ENCODE results near the gene PDCD4.

The PDCD4 gene

DNA sequence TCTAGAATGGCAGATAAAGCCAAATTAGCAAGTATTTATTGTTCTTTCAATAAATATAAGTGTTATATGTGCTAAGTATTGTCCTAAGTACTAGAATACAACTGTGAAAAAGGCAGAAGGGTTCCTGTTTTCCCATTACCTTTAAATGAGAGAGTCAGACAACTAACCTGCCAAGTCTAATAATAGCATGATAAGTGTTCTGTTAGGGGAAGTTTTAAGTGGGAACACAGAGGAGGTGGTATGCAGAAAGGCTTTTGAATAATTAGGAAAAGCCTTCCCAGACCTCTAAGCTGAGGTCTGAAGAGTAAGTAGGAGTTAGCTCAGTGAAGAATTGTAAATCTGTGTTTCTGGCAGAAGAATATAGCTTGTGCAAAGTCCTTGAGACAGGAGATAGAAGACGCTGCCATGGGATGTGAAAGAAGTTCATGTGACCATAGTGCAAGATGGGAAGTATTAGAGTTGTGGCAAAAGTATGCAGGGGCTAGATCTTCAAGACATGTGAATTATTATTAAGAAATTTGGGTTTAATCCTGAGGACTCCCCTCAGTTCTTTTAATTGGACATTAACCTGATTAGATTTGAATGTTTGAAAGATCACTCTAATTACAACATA lies 60.1 kb downstream of the PDCD4 start:
- DNase-seq: no peak

DNA sequence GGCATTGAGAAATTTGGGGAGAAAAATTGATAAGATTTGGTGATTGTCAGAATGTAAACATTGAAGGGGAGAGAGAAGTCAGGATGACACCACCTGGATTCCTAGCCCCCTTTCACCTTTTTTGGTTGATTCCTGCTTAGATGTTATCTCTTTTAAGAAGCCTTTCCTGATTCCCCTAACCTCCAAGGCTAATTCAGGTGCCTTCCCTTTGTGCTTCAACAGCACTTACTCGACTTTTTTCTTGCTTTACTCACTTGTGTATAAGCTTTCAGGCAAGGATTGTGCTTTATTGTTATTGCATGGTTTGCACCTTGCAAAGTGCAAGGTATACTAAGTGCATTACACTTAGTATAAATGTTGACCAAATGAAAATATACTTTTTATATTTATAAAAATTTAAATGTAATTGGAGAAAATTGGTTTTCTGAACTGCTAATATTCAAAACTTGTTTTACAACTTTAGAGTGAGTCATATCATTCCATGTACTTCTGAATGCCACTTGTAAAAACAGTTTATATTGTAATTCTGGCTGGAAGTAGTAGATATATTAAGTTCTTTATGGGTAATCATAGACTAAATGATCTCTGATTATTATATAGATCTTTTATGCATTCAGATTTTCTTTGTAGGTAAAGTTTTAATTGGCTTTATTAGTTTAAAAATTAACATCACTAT lies 60.9 kb downstream of the PDCD4 start:
- no peak for DNase-seq

GRCh38 chr10:110936757-110937156 lies 65.0 kb downstream of the PDCD4 start:
- no peak for DNase-seq

GRCh38 chr10:110939419-110939818 lies 67.7 kb downstream of the PDCD4 start:
- no peak for DNase-seq

GRCh38 chr10:110944792-110945396 lies 73.2 kb downstream of the PDCD4 start:
- no peak for DNase-seq

- no peak for DNase-seq
Observed at GRCh38 chr10:110946496-110946895, 74.8 kb downstream of the PDCD4 start.

DNA sequence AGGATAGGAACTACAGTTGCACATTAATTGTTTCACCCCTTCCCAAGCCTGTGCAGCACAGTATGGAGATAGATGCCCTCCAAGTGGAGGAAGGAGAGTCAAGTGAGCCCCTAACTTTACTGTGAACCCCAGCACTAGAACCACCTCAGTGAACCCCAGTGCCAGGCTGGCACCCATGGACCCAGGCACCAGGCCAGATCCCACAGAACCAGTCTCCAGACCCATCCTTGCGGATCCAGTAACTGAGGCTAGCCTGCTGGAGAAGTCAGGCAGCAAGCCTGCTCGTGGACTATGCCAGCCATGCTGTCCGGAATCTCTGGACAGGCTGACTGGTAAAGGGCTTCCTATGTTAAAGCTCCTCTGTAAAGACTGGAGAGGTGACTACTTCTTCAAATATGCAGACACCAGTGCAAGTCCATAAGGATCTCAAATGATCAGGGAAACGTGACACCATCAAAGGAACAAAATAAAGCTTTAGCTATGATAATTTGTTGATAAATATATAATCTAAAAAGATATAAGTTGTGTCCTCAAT lies 75.4 kb downstream of the PDCD4 start:
- DNase-seq: no peak

Measured in NCI-H1417 treated with DMSO at 0.1 percent for 48 hours (cell line).